GM21447 (cell line): ENCODE measurements around the gene RAP1GAP2.

Source experiments
- ATAC-seq: cut with Tn5 transposase; IDR thresholded peaks from one replicate; pipeline ENCODE4 v1.9.1; 2021; ENCODE audit not compliant: unreplicated experiment

RAP1GAP2 gene

GRCh38 chr17:2852221-2852620 lies 56.0 kb downstream of the RAP1GAP2 start:
- ATAC-seq = no peak

GRCh38 chr17:2852729-2853282 lies 56.6 kb downstream of the RAP1GAP2 start:
- no peak for ATAC-seq

GRCh38 chr17:2853283-2854142 lies 57.3 kb downstream of the RAP1GAP2 start:
- ATAC-seq = no peak

GRCh38 chr17:2854143-2855055 lies 58.2 kb downstream of the RAP1GAP2 start:
- no peak for ATAC-seq

GRCh38 chr17:2855063-2855600 lies 58.9 kb downstream of the RAP1GAP2 start:
- no peak for ATAC-seq

- no peak for ATAC-seq
These were observed 60.5 kb downstream of the RAP1GAP2 start for GRCh38 chr17:2856727-2857126.

- ATAC-seq = no peak
These were observed 63.8 kb downstream of the RAP1GAP2 start for GRCh38 chr17:2860045-2860444.

GRCh38 chr17:2860883-2861282 lies 64.6 kb downstream of the RAP1GAP2 start:
- no peak for ATAC-seq

- ATAC-seq = no peak
These were observed 66.0 kb downstream of the RAP1GAP2 start for GRCh38 chr17:2862197-2862596.

- no peak for ATAC-seq
These were observed 67.0 kb downstream of the RAP1GAP2 start for GRCh38 chr17:2863204-2863603.

GRCh38 chr17:2865228-2865627 lies 69.0 kb downstream of the RAP1GAP2 start:
- ATAC-seq = no peak

GRCh38 chr17:2867441-2868424 lies 71.5 kb downstream of the RAP1GAP2 start:
- no peak for ATAC-seq

GRCh38 chr17:2869604-2870003 lies 73.4 kb downstream of the RAP1GAP2 start:
- no peak for ATAC-seq

GRCh38 chr17:2871205-2871604 lies 75.0 kb downstream of the RAP1GAP2 start:
- no peak for ATAC-seq

- no peak for ATAC-seq
These were observed 75.5 kb downstream of the RAP1GAP2 start for GRCh38 chr17:2871720-2872119.

GRCh38 chr17:2872282-2872681 lies 76.0 kb downstream of the RAP1GAP2 start:
- no peak for ATAC-seq

GRCh38 chr17:2874189-2874686 lies 78.0 kb downstream of the RAP1GAP2 start:
- no peak for ATAC-seq

GRCh38 chr17:2875608-2876007 lies 79.4 kb downstream of the RAP1GAP2 start:
- no peak for ATAC-seq

GRCh38 chr17:2876467-2876866 lies 80.2 kb downstream of the RAP1GAP2 start:
- no peak for ATAC-seq

- no peak for ATAC-seq
These were observed 82.6 kb downstream of the RAP1GAP2 start for GRCh38 chr17:2878751-2879254.
